ENCODE measurements around the gene KLK14. TPM values are rescaled to one million over a fixed set of nuclear protein-coding genes. Genes with fewer than 3 reads are reported as not detected.

KLK14 gene
- polyA plus RNA-seq, 2 of the 4 experiments (the other 2 are of a cell fraction), result 0.14 to 0.44 TPM

Other genes starting within 250 kb of the KLK14 start
- gene KLK15, start 249.3 kb downstream of the KLK14 start, polyA plus RNA-seq (2011; rRNA removed), result not detected in 2 replicates
- not detected in 3 replicates for gene KLK15, start 249.3 kb downstream of the KLK14 start, polyA plus RNA-seq (2017; fragmentation: RNase III; extraction: RNeasy Plus Mini Kit Qiagen cat#74134 plus additional on column Dnase treatment)
- gene KLK3, start 228.0 kb downstream of the KLK14 start, polyA plus RNA-seq (2011; rRNA removed), result not detected in 2 replicates
- gene KLK3, start 228.0 kb downstream of the KLK14 start, polyA plus RNA-seq (2017; fragmentation: RNase III; extraction: RNeasy Plus Mini Kit Qiagen cat#74134 plus additional on column Dnase treatment), result not detected in 3 replicates
- gene KLK2, start 209.4 kb downstream of the KLK14 start, polyA plus RNA-seq (2011; rRNA removed), result 0.42 and 0.49 TPM in 2 replicates
- 0.14 to 0.36 TPM (median 0.21 TPM) in 3 replicates for gene KLK2, start 209.4 kb downstream of the KLK14 start, polyA plus RNA-seq (2017; fragmentation: RNase III; extraction: RNeasy Plus Mini Kit Qiagen cat#74134 plus additional on column Dnase treatment)
- not detected in 2 replicates for gene KLK4, start 171.5 kb downstream of the KLK14 start, polyA plus RNA-seq (2011; rRNA removed)
- not detected in 3 replicates for gene KLK4, start 171.5 kb downstream of the KLK14 start, polyA plus RNA-seq (2017; fragmentation: RNase III; extraction: RNeasy Plus Mini Kit Qiagen cat#74134 plus additional on column Dnase treatment)
- not detected in 2 replicates for gene KLK5, start 129.8 kb downstream of the KLK14 start, polyA plus RNA-seq (2011; rRNA removed)
- gene KLK5, start 129.8 kb downstream of the KLK14 start, polyA plus RNA-seq (2017; fragmentation: RNase III; extraction: RNeasy Plus Mini Kit Qiagen cat#74134 plus additional on column Dnase treatment), result not detected in 3 replicates
- gene KLK6, start 113.3 kb downstream of the KLK14 start, polyA plus RNA-seq (2011; rRNA removed), result 0.13 TPM in 2 replicates
- gene KLK6, start 113.3 kb downstream of the KLK14 start, polyA plus RNA-seq (2017; fragmentation: RNase III; extraction: RNeasy Plus Mini Kit Qiagen cat#74134 plus additional on column Dnase treatment), result not detected in 3 replicates
- gene KLK7, start 99.0 kb downstream of the KLK14 start, polyA plus RNA-seq (2011; rRNA removed), result not detected in 2 replicates
- not detected in 3 replicates for gene KLK7, start 99.0 kb downstream of the KLK14 start, polyA plus RNA-seq (2017; fragmentation: RNase III; extraction: RNeasy Plus Mini Kit Qiagen cat#74134 plus additional on column Dnase treatment)
- not detected in 2 replicates for gene KLK8, start 81.3 kb downstream of the KLK14 start, polyA plus RNA-seq (2011; rRNA removed)
- not detected in 3 replicates for gene KLK8, start 81.3 kb downstream of the KLK14 start, polyA plus RNA-seq (2017; fragmentation: RNase III; extraction: RNeasy Plus Mini Kit Qiagen cat#74134 plus additional on column Dnase treatment)
- 0.18 and 0.33 TPM in 2 replicates for gene KLK10, start 63.2 kb downstream of the KLK14 start, polyA plus RNA-seq (2011; rRNA removed)
- gene KLK10, start 63.2 kb downstream of the KLK14 start, polyA plus RNA-seq (2017; fragmentation: RNase III; extraction: RNeasy Plus Mini Kit Qiagen cat#74134 plus additional on column Dnase treatment), result 0.05 TPM in 1 of 3 replicates, not detected in the others
- not detected in 2 replicates for gene KLK11, start 56.3 kb downstream of the KLK14 start, polyA plus RNA-seq (2011; rRNA removed)
- gene KLK11, start 56.3 kb downstream of the KLK14 start, polyA plus RNA-seq (2017; fragmentation: RNase III; extraction: RNeasy Plus Mini Kit Qiagen cat#74134 plus additional on column Dnase treatment), result not detected in 3 replicates
- gene KLK12, start 47.9 kb downstream of the KLK14 start, polyA plus RNA-seq (2011; rRNA removed), result not detected in 2 replicates
- not detected in 3 replicates for gene KLK12, start 47.9 kb downstream of the KLK14 start, polyA plus RNA-seq (2017; fragmentation: RNase III; extraction: RNeasy Plus Mini Kit Qiagen cat#74134 plus additional on column Dnase treatment)
- not detected in 2 replicates for gene KLK13, start 17.8 kb downstream of the KLK14 start, polyA plus RNA-seq (2011; rRNA removed)
- gene KLK13, start 17.8 kb downstream of the KLK14 start, polyA plus RNA-seq (2017; fragmentation: RNase III; extraction: RNeasy Plus Mini Kit Qiagen cat#74134 plus additional on column Dnase treatment), result 0.09 TPM in 1 of 3 replicates, not detected in the others
- 4.1 and 4.5 TPM in 2 replicates for gene CTU1, start 25.5 kb upstream of the KLK14 start, polyA plus RNA-seq (2011; rRNA removed)
- 7.0 to 7.4 TPM (median 7.3 TPM) in 3 replicates for gene CTU1, start 25.5 kb upstream of the KLK14 start, polyA plus RNA-seq (2017; fragmentation: RNase III; extraction: RNeasy Plus Mini Kit Qiagen cat#74134 plus additional on column Dnase treatment)
- gene SIGLEC9, start 42.0 kb upstream of the KLK14 start, polyA plus RNA-seq (2011; rRNA removed), result not detected in 2 replicates
- not detected in 3 replicates for gene SIGLEC9, start 42.0 kb upstream of the KLK14 start, polyA plus RNA-seq (2017; fragmentation: RNase III; extraction: RNeasy Plus Mini Kit Qiagen cat#74134 plus additional on column Dnase treatment)
- gene SIGLEC7, start 59.4 kb upstream of the KLK14 start, polyA plus RNA-seq (2011; rRNA removed), result not detected in 2 replicates
- gene SIGLEC7, start 59.4 kb upstream of the KLK14 start, polyA plus RNA-seq (2017; fragmentation: RNase III; extraction: RNeasy Plus Mini Kit Qiagen cat#74134 plus additional on column Dnase treatment), result not detected in 3 replicates
- gene CD33, start 142.2 kb upstream of the KLK14 start, polyA plus RNA-seq (2011; rRNA removed), result 0.10 and 0.40 TPM in 2 replicates
- 0.13 TPM in 1 of 3 replicates, not detected in the others for gene CD33, start 142.2 kb upstream of the KLK14 start, polyA plus RNA-seq (2017; fragmentation: RNase III; extraction: RNeasy Plus Mini Kit Qiagen cat#74134 plus additional on column Dnase treatment)
- not detected in 2 replicates for gene SIGLECL1, start 168.2 kb upstream of the KLK14 start, polyA plus RNA-seq (2011; rRNA removed)
- not detected in 3 replicates for gene SIGLECL1, start 168.2 kb upstream of the KLK14 start, polyA plus RNA-seq (2017; fragmentation: RNase III; extraction: RNeasy Plus Mini Kit Qiagen cat#74134 plus additional on column Dnase treatment)
- 0.04 and 0.08 TPM in 2 replicates for gene IGLON5, start 228.8 kb upstream of the KLK14 start, polyA plus RNA-seq (2011; rRNA removed)
- gene IGLON5, start 228.8 kb upstream of the KLK14 start, polyA plus RNA-seq (2017; fragmentation: RNase III; extraction: RNeasy Plus Mini Kit Qiagen cat#74134 plus additional on column Dnase treatment), result 0.05 to 0.06 TPM in 2 of 3 replicates, not detected in the other

Measured in A549 (cell line).